G401 (cell line): ENCODE measurements around the gene SCYGR3. TPM values are rescaled to one million over a fixed set of nuclear protein-coding genes. Genes with fewer than 3 reads are reported as not detected.

Experiments used
- DNase-seq: peaks from one replicate; pipeline ENCODE4 v3.0.0-alpha.2; 2015; ENCODE audit warnings: low spot score
- in situ Hi-C: cut with HindIII; loops from 2 replicates; pipeline ENCODE4 v1.10.0; 2016; ENCODE audit warnings: low sequenced_read_pairs, mixed read lengths
- total RNA-seq: library from RNA; depleted of rRNA; stranded (reverse); fragments of >200 nt; shearing (Covaris generic); gene quantifications from 2 replicates; pipeline ENCODE4 v1.2.3, GENCODE V29; 2014; rRNA removed

SCYGR3 gene
- total RNA-seq, 1 experiment from 2014 or later, result not detected

DNA sequence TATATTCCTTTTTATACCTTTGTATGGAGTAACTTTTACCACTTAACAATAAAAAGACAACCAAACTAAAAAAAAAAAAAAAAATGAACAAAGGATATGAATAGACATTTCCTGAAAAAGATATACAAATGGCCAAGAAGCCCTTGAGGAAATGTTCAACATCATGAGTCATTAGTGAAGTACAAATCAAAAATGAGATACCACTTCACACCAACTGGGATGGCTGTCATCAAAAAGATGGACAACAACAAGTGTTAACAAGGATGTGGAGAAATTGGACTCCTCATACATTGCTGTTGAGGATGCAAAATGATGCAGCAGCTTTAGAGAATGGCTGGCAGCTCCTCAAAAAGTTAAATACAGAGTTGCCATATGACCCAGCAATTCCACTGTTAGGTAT lies 38.5 kb downstream of the SCYGR3 start:
- no peak for DNase-seq
- in situ Hi-C loops, result no loop called here

GRCh38 chr2:227570615-227571014 lies 44.0 kb downstream of the SCYGR3 start:
- no peak for DNase-seq
- in situ Hi-C loops, result no loop called here

DNA sequence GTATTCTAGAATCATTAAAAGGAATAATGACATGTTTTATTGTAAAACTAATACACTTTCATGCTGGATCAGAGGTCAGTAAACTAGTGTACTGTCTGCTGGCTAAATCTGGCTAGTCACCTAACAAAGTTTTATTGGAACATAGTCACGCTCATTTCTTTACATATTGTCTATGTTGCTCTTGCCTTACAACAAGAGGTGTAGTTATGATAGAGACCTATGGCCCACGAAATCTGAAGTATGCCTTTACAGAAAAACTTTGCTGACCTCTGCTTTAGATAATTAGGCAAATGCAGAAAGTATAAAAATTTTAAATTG lies 45.8 kb downstream of the SCYGR3 start:
- no peak for DNase-seq
- in situ Hi-C loops, result no loop called here

GRCh38 chr2:227566012-227566411 lies 48.6 kb downstream of the SCYGR3 start:
- in situ Hi-C loops, result no loop called here
- DNase-seq, result no peak

- in situ Hi-C loops, result no loop called here
- DNase-seq, result no peak
Observed at GRCh38 chr2:227565080-227565479, 49.6 kb downstream of the SCYGR3 start.

Other genes starting within 250 kb of the SCYGR3 start
- not detected in 2 replicates for gene TM4SF20, start 235.5 kb downstream of the SCYGR3 start, total RNA-seq
- not detected in 2 replicates for gene SCYGR1, start 226.9 kb downstream of the SCYGR3 start, total RNA-seq
- gene AGFG1, start 142.7 kb downstream of the SCYGR3 start, total RNA-seq, result 37.8 and 54.9 TPM in 2 replicates
- gene SCYGR2, start 15.9 kb downstream of the SCYGR3 start, total RNA-seq, result not detected in 2 replicates
- gene SCYGR4, start 2.7 kb upstream of the SCYGR3 start, total RNA-seq, result not detected in 2 replicates
- not detected in 2 replicates for gene SCYGR5, start 52.0 kb upstream of the SCYGR3 start, total RNA-seq
- not detected in 2 replicates for gene SLC19A3, start 103.2 kb upstream of the SCYGR3 start, total RNA-seq
- gene SCYGR6, start 109.9 kb upstream of the SCYGR3 start, total RNA-seq, result not detected in 2 replicates
- gene SCYGR7, start 113.5 kb upstream of the SCYGR3 start, total RNA-seq, result not detected in 2 replicates
- gene SCYGR8, start 131.1 kb upstream of the SCYGR3 start, total RNA-seq, result not detected in 2 replicates
- gene CCL20, start 199.0 kb upstream of the SCYGR3 start, total RNA-seq, result not detected in 2 replicates